ENCODE data around the gene SGO2. TPM values are rescaled to one million over a fixed set of nuclear protein-coding genes. Genes with fewer than 3 reads are reported as not detected.
"Not testable (repeated sequence)": the region's sequence is repeated elsewhere in the genome, so short reads cannot be mapped to it uniquely, and the experiment has no call there.

SGO2 gene
- polyA plus RNA-seq, 1 experiment: 3.2 TPM

- no peak overlapping the region for H3K4me3 ChIP-seq (ENCODE audit: low read depth, low read length)
- TF ChIP-seq CTCF (IDR thresholded peaks at IDR 0.05; ENCODE audit: insufficient read depth, low read depth, low read length): no peak
- DNase-seq (ENCODE audit: low read depth): no peak
- H3K36me3 ChIP-seq (ENCODE audit: control insufficient read depth, insufficient read depth, low read length): no peaks in the 10 kb centered on the region
- ChIA-PET POLR2A (interaction anchor here (0.6 kb wide), 1 partner anchor 44 kb away, joined by 3 read pairs; no protein-coding TSS in a partner anchor), CTCF (interaction anchor here (1.0 to 1.9 kb wide), 3 partner anchors 11 to 99 kb away, joined by 3 to 6 read pairs (median 3); no protein-coding TSS in a partner anchor)
- H3K27me3 ChIP-seq (ENCODE audit: control insufficient read depth, insufficient read depth, low read length): no peaks in the 10 kb centered on the region
Observed at GRCh38 chr2:200603972-200604371, 78.0 kb downstream of the SGO2 start.

- TF ChIP-seq CTCF (IDR thresholded peaks at IDR 0.05; ENCODE audit: insufficient read depth, low read depth, low read length): no peak
- no peak for DNase-seq (ENCODE audit: low read depth)
- no peak overlapping the region for H3K4me3 ChIP-seq (ENCODE audit: low read depth, low read length)
- no peaks in the 10 kb centered on the region for H3K36me3 ChIP-seq (ENCODE audit: control insufficient read depth, insufficient read depth, low read length)
- no peaks in the 10 kb centered on the region for H3K27me3 ChIP-seq (ENCODE audit: control insufficient read depth, insufficient read depth, low read length)
- ChIA-PET CTCF (interaction anchor here (1.0 to 1.9 kb wide), 3 partner anchors 10 to 98 kb away, joined by 3 to 6 read pairs (median 3); no protein-coding TSS in a partner anchor), POLR2A (interaction anchor here (0.6 kb wide), 1 partner anchor 43 kb away, joined by 3 read pairs; no protein-coding TSS in a partner anchor)
Observed at GRCh38 chr2:200604571-200605255, 78.7 kb downstream of the SGO2 start.

GRCh38 chr2:200608341-200609027 lies 82.5 kb downstream of the SGO2 start:
- ChIA-PET CTCF (no interaction called here), POLR2A (interaction anchor here (0.7 kb wide), 1 partner anchor 8 kb away, joined by 4 read pairs; no protein-coding TSS in a partner anchor)
- Histone ChIP-seq H3K36me3 (ENCODE audit: control insufficient read depth, insufficient read depth, low read length) (no peaks in the 10 kb centered on the region), H3K4me3 (ENCODE audit: low read depth, low read length) (no peak overlapping the region), H3K27me3 (ENCODE audit: control insufficient read depth, insufficient read depth, low read length) (no peaks in the 10 kb centered on the region)
- DNase-seq (ENCODE audit: low read depth): no peak
- no peak for TF ChIP-seq CTCF (IDR thresholded peaks at IDR 0.05; ENCODE audit: insufficient read depth, low read depth, low read length)

- H3K36me3 ChIP-seq (ENCODE audit: control insufficient read depth, insufficient read depth, low read length): no peaks in the 10 kb centered on the region
- no peak for TF ChIP-seq CTCF (IDR thresholded peaks at IDR 0.05; ENCODE audit: insufficient read depth, low read depth, low read length)
- POLR2A ChIA-PET: interaction anchor here (0.6 to 0.7 kb wide), 2 partner anchors 8 to 43 kb away, joined by 3 to 4 read pairs; no protein-coding TSS in a partner anchor
- CTCF ChIA-PET: no interaction called here
- H3K4me3 ChIP-seq (ENCODE audit: low read depth, low read length): no peak overlapping the region
- DNase-seq (ENCODE audit: low read depth): peak; percentile 72
- no peaks in the 10 kb centered on the region for H3K27me3 ChIP-seq (ENCODE audit: control insufficient read depth, insufficient read depth, low read length)
Observed at GRCh38 chr2:200609028-200609614, 83.1 kb downstream of the SGO2 start.

- CTCF ChIA-PET; H3K4me3 ChIP-seq (ENCODE audit: low read depth, low read length); POLR2A ChIA-PET; H3K36me3 ChIP-seq (ENCODE audit: control insufficient read depth, insufficient read depth, low read length); DNase-seq (ENCODE audit: low read depth); H3K27me3 ChIP-seq (ENCODE audit: control insufficient read depth, insufficient read depth, low read length): not testable (repeated sequence)
Observed at GRCh38 chr2:200610217-200610616, 84.2 kb downstream of the SGO2 start.
